ENCODE data around the gene UTP4.

Gene UTP4

DNA sequence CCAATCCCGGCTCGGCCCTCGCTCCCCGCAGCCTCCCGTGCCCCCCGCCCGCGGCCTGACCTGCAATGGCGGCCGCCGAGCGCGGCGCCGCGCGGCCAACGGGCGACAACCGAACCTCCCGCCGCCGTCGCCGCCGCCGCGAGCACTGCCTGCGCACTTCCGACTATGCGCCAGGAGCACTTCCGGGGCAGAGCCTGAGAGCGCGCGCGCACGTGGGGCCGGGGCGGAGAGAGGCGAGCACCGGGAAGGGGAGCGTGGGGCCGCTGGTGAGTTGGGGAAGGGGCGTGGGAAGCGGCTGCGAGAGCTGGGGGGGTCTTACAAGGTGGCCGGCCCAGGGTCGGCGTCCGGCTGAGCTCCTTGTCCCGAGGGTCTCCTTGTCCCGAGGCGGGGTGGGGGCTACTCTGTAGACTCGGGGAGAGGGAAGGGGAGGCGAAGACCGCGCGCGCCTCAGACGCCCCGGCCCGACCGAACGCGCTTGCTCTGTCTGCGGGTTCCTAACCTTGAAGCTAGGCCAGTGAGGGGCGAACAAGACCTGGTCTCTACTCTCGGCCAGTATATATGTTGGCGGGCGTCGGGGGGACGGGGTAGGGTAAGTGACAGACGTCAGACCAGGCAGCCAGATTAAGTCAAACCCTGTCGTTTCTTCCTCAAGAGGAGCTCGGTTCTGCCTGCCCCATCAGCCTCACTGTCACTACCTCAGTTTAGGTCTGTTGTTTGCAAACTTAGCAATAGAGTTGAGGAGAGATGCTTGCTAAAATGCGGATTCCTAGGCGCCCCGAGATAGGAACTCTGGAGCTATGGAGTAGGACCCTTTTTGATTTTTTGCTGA is at the start of gene UTP4, which contains the start of gene CHTF8:
TSS of gene UTP4 (plus strand) at position 226 of the 829 bp plus-strand sequence. CDS start 811 bp downstream, outside the sequence.
TSS of gene CHTF8 (minus strand) at position 165 of the 829 bp plus-strand sequence. CDS start 11,130 bp downstream, outside the sequence.
- peak; percentile 44 for DNase-seq

DNA sequence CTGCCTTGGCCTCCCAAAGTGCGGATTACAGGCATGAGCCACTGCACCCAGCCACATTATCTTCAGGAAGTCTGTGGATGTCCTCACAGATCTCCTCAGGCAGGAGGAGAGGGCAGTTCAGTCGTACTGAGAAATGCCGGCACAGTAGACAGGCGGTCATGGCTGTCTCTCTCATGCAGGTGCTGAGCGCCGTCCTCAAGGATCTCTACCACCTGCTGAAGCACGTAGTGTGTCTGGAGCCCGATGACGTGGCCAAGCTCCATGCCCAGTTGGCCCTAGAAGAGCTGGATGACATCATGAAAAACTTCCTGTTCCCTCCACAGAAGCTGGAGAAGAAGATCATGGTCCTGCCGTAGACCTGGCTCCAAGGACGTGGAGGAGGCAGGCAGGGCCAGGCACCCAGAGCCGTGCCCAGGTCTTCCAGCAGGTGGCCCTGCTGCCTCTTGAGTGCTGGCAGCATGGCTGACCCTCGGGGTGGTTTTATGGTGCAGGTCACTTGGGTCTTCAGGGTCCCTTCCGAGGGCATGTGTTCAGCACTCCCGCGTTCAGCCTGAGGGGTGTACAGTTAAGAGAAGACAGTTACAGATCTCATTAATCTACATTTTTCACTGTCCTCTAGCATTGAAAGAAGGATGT is 49.0 kb upstream of the UTP4 start:
- DNase-seq: no peak

DNA sequence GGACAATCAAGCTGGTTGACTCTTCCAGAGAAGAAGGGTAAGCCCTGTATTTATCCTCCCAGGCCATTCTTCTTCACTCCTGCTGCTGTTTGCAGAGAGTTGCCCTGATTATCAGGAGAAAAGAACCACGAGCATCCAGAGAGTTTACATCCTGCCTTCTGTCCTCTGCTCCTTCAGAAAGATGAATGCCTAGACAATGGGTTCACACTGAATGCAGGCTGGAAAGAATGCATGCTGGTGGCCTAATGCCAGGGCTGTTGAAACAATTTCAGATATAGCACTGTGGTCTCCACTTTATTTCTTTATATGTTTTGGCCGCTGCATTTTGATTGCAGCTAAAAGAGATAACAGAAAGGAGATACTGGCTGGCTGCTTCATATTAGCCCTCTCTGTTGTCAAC is 48.2 kb upstream of the UTP4 start:
- DNase-seq: no peak

DNA sequence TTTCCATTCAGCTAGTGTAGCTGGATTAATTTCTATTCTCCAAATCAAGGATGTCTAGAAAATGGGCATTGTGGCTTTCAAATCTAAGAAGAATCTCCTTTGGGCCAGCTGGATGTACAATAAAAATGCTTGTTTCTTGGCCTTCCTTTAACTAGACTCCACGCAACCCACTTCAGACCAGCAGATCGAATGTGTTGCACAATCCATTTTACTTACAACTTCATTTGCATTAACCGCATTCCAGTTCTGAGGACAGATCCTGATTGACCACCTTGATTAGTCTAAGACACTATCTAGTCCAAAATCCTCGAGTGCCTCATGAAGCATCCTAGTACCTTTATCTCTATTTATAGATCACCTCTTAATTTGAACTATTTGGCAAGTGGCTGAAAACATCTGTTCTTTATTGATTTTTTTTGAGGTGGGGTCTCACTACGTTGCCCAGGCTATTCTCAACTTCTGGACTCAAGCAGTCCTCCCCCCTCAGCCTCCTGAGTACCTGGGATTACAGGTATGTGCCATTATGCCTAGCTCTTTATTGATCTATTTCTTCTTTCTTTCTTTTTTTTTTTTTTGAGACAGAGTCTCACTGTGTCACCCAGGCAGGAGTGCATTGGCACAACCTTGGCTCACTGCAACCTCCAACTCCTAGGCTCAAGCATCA is 47.3 kb upstream of the UTP4 start:
- DNase-seq: no peak

DNA sequence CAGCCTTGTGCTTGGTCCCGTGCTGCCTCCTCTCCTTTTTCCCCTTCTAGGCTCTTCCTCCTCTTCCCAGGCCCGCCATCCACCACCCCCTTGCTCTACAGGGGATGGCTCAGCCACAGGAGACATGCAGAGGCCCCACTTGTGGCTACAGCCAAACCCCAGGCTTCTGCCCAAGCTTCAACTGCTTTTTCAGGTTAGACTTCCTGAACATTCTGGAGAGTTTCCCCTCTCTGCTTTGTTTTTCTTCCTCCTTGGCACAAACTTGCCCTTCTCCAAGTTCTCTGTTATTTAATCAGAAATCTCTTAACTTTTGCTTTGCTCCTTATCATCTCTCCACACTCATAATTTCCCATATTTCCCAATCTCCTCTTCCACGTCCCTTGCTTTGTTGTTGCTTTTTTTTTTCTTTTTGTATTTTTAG is 45.3 kb upstream of the UTP4 start:
- DNase-seq: no peak

DNA sequence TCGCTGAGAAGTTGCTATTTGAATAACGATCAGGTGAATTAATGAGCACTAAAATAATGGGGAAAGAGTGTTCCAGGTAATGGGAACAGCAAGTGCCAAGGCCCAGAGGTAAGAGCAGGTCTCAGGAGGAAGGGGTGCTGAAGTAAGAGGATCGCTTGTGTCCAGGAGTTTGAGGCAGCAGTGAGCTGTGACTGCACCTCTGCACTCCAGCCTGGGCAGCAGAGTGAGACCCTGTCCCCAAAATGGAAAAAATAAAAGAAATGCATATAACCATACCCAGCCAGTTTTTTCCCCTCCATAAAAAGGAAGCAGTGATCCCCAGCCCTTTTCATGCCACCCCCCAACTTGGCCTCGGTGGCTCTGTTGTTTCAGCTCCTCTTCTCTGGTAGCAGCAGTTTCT is 43.8 kb upstream of the UTP4 start:
- no peak for DNase-seq

DNA sequence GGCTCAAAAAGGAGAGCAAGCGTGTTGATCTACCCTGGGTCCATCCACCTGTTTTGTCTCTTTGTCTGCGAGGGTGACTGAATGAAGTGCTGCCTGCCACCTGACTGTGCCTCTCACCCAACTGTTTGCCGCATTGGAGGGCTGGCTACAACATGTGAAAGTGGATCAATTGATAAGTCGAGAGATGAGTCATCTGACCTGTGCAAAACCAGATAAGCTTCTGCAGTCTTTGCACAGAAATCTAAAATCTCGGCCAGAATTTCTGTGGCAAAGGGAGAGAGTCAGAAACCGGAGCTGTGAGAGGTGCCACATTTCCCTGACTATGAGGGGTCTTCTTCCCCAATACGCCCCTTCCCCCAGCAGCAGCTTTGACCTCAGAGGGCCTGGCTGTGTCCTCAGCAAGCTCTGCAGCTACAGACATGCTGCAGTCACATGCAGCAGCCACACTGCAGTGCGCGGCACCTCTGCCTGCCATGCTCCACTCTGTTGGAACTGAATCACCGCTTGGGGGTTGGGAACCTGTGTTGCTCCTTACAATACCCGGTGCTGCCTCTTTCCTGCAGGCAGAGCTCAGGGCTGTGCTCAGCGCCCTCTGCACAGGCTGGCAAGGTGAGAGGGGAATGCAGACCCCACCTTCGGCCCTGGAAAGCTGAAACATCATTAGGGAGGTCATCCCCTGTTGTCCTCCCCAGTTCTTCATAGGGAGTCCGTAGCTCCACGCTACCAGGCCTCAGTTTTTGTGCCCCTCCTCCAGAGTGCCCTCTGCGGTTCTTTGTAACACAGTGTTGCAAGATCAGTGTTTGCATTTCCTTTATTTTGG is 43.1 kb upstream of the UTP4 start:
- no peak for DNase-seq

DNA sequence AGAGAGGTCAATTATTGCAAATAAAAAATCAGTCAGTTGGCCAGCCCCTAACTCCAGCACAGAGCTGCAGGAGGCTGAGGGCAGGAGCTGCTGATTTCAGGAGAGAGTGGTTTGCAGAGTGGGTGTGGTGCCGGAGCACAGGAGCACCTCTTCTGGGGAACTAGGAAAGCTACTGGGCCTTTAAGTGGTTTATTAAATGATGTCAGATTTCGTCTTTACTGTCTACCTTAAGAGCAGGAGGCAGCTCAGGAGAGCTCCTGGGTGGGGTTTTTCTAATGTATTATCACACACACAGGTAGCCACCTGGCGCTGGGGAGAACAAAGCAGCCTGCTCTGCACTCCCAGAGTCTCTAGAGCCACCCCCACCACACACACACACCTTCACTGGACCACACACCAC is 38.5 kb upstream of the UTP4 start:
- no peak for DNase-seq

DNA sequence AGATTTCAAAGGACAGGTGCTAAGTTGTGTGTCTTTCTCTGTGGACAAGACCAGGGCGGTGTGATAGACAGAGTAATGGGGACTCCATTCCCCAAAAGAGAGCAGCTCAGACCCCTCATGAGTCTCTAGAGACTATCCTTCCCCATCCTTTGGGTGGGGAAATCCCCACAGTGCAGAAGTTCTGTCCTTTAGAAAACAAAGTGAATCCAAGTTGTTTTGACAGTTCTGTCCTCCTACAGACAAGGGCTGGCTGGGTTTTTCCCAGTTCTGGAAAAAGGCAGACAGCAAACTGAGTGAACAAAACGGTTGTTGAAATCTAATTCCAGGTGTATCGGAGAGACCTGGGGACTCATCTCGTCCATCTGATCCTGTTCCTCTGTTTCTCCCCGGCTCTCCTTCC is 37.9 kb upstream of the UTP4 start:
- no peak for DNase-seq

DNA sequence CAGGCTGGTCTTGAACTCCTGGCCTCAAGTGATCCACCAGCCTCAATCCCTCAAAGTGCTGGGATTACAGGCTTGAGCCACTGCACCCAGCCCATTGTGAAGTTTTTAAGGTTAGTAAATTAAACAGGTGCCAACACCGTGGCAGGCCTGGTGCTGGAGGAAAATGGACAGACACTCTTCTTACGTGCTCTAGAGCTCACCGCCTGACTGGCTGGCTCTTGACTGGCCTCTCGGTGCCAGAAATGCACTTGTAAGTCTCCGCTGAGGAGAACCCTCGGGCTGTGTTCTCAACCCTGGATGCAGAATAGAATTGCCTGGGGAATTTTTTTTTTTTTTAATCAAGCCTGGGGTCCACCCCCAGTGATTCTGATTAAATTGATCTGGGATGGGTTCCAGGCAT is 37.3 kb upstream of the UTP4 start:
- no peak for DNase-seq

DNA sequence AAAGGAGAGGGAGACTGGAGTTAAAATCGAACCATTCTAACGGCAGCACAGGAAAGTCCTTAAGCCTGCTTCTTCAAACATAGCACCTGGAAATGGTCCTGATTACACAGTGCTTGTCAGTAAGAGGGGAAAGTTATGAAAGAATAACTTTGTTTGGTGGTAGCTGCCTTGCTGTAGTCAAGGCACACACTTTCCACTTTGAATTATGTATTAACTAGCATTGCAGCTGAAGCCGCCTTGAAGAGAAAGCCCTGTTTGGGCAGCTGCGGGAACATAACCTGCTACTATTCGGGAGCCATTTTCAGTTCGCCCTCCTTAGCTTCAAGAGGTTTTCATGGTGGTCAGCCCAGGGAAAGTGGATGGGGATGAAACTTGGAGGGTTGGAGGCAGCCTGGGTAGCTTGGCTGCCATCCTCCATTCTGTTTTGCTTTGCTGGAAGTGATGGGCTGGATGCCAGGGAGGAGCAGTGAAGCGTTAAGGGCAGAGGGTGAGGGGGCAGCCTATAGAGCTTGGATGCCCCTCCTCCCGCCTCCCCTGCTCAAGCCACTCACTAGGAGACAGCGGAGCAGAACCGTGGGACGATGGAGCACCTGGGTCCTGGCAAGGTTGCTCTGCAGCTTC is 32.3 kb upstream of the UTP4 start:
- peak; percentile 59 for DNase-seq

DNA sequence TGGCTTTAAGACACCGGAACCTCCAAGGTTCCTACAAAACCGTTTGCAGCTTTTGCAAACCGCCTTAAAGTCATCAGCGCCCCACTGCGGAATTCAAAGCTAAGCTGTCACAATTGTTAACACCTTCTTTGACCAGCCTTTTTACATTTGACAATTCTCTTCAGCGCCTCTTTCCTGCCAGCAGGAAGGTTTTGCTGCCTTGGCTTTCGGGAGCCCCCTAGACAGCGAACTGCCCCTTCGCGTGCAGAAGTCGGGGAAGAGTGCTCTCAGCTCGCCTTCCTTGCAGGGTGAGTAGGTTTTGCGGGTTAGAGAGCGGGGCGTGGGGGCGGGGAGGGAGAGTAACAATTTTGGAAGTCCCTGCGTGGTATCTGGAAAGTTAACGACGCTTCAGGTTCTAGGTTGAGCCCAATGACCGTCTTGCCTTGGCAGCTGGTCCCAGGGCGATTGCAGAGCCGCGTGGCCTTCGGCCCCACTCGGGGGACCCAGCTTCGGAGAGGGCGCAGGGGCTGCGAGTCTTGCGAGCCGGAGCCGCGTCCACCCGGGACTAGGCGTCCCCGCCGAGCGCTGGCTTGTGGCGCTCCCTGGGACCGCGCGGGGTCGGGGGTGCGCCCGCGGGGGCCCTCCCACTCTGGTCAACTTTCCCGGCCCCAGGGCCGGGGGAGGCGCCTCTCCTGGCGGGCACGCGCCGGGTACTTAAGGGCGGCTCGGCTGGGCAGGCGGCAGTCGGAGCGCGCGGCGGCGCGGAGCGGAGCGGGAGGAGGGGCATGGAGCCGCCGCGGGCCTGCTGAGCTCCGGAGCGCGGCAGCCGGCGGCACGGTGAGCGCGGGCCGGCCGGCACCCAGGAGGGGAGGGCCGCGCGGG is 26.7 kb upstream of the UTP4 start, which contains the start of gene HAS3:
TSS of gene HAS3 (plus strand) at position 153 of the 861 bp plus-strand sequence. CDS start 3,743 bp downstream, outside the sequence.
- no peak for DNase-seq

DNA sequence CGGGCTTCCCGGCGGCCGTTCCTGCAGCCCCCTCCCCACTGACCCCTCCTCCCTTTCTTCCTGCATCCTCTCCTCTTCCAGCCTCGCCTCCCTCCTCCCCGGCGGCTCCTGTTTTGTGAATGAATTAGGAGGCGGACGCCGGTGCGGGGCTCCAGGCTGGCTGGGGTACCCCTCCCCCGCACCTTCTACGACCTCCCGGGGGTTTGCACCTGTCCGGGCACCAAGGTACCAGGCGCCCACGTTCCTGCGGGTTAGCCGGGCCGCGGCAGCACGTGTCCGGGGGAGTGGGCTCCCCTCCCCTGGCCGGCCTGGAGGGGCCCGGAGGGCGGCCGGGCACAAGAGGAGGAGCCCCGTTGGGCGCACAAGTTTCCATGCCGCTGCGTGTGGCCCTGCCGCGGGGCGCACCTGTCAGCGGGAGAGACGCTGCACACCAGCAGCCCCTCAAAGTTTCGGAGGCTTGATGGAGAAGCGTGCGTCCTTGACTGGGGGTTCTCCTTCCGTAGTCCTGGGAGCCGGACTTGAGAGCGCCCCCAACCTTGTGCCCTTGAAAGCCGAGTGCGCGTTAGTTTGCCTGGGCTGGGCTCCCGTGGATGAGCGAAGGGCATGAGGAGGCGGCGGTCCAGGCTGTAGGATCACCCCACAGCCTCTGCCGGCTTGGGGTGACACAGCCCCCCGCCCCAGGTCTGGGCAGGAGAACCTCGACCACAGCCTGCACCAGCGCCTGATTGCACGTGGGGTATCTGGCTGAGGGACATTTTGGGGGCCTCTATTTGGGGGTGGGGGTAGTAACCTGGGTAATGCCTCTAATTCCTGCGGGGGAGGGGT is 25.7 kb upstream of the UTP4 start:
- no peak for DNase-seq

DNA sequence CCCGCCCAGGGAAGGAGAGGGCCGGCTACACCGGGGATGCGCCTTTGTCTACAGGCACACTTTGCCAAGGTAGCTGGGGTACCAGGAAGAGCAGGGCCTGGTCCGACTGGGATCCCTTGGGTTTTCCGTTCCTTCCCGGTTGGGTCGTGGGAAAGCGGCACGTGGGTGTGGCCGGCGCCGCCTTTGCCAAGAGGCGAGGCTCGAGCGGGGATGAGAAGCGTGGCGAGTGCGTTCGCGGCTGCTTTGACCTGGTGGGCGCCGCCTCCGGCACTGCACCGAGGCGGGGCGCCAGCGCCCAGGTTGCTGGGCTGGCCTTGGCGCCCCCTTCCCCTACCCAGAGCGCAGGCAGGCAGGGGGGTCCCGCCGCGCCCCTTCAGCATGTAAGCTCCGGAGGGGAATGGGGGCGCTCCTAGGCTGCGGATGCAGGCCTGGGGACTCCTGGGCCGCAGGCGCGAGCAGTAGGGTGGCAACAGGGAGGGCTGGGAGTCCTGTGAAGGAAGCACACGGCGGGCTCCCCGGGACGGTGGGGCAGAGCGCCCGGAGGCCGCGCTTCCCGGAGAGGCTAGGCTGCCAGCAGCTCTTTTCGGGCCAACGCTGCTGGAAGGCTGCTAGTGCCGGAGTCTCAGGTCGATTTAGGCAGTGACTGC is 25.0 kb upstream of the UTP4 start:
- no peak for DNase-seq

DNA sequence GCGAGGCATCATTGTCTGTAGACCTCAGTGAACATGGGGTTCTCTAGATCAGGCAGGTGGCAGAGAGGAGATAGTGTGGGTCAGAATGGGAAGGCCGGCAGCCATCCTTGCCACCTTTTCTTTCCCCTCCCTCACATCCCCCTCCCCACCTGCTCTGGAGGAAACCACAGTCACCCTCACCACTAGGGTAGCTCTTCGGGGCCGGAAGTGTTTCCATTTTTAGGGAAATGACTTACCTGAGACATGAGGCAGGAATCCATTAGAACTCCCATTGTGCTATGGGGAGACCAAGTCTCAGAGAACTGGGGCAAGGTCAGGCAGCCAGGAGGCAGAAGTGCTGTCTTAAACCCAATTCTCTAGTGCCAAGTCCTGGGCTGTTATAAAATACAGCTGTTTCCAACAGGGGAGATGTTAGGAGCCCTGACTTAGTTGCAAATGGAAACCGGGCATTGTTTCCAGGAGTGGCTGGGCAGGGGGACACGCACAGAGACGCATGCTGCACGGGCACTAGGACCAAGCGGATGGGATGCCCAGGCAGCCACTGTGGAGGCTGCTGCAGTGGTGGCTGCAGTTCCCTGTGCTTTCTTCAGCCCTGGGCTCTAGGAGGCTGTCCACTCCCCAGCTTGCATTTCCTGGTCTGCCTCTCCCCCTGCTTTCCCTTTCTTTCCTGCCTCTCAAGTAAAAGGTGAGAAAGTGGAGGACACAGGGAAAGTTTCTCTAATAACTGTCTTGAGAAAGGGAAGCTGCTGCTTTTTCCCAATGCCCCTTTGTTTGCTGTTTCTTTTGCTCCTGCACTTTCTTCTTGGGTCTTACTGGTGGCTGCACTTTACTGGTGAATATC is 24.2 kb upstream of the UTP4 start:
- DNase-seq: no peak

DNA sequence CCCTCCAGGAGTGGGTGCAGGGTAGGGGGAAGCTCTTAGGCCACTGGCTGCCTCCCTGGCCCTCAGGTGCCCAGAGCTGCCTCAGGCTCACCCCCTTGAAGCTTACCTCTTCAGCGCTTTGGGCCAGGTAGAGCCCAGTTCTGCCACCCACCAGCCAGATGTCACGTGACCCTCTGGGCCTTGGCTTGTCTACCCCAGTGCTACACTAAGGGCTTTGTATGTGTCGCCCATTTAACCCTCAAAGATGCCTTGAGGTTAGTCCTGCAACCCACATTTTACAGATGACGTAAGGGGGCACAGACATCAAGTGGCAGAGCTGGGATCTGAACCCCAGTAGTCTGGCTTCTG is 23.6 kb upstream of the UTP4 start:
- no peak for DNase-seq

DNA sequence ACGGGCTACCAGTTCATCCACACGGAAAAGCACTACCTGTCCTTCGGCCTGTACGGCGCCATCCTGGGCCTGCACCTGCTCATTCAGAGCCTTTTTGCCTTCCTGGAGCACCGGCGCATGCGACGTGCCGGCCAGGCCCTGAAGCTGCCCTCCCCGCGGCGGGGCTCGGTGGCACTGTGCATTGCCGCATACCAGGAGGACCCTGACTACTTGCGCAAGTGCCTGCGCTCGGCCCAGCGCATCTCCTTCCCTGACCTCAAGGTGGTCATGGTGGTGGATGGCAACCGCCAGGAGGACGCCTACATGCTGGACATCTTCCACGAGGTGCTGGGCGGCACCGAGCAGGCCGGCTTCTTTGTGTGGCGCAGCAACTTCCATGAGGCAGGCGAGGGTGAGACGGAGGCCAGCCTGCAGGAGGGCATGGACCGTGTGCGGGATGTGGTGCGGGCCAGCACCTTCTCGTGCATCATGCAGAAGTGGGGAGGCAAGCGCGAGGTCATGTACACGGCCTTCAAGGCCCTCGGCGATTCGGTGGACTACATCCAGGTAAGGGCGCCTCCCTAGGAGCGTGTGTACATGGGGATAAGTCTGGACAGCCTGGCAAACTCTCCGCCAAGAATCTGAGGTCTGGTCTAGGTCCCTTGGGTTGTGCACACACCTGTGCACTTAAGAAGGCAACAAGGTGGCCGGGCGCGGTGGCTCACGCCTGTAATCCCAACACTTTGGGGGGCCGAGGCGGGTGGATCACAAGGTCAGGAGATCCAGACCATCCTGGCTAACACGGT is 22.8 kb upstream of the UTP4 start:
- DNase-seq: no peak

DNA sequence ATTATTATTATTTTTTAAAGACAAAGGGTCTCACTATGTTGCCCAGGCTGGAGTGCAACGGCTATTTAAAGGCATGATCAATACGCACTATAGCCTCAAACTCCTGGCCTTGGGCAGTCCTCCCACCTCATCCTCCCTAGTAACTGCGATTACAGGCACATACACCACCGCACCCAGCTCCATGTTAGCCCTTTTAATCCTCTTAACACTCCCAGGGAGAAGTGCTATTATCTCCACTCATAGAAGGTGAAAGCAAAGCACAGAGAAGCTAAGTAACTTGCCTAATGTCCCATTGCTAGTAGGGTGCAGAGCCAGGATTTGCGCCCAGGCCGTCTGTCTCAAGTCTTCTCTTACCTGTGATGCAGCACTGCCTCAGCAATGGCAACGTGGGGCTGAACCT is 22.0 kb upstream of the UTP4 start:
- no peak for DNase-seq

All from NCI-H1105 (cell line).